H7 (cell line): ENCODE measurements around the gene CAD. TPM values are rescaled to one million over a fixed set of nuclear protein-coding genes. Genes with fewer than 3 reads are reported as not detected.

Experiments used
- DNase-seq: peaks from one replicate; pipeline ENCODE4 v3.0.0; 2012
- H3K27me3 ChIP-seq: 2 replicates; pipeline ENCODE4 v1.6.0; 2011; ENCODE audit warnings: mild to moderate bottlenecking, low read length; ENCODE audit not compliant: control insufficient read depth, insufficient read depth
- H3K36me3 ChIP-seq: replicated peaks from 2 replicates; pipeline ENCODE4 v1.5.1; 2011; ENCODE audit warnings: low read length; ENCODE audit not compliant: control insufficient read depth, insufficient read depth
- H3K4me3 ChIP-seq: 2 replicates; pipeline ENCODE4 v1.5.1; 2011; ENCODE audit warnings: low read depth, mild to moderate bottlenecking, control low read depth, low read length, moderate library complexity; ENCODE audit not compliant: insufficient read depth
- total RNA-seq: library from RNA; depleted of rRNA; stranded (reverse); fragments of >200 nt; shearing (Covaris generic); gene quantifications from 2 replicates; pipeline ENCODE4 v1.2.3, GENCODE V29; 2014

Gene CAD
- total RNA-seq, 1 experiment from 2014 or later = 73.7 TPM

GRCh38 chr2:27227501-27227900 is 10.3 kb downstream of the CAD start:
- DNase-seq = no peak
- no peaks in the 10 kb centered on the region for H3K27me3 ChIP-seq
- no peak overlapping the region for H3K4me3 ChIP-seq
- H3K36me3 ChIP-seq = peaks cover 56% of the 10 kb centered on the region

DNA sequence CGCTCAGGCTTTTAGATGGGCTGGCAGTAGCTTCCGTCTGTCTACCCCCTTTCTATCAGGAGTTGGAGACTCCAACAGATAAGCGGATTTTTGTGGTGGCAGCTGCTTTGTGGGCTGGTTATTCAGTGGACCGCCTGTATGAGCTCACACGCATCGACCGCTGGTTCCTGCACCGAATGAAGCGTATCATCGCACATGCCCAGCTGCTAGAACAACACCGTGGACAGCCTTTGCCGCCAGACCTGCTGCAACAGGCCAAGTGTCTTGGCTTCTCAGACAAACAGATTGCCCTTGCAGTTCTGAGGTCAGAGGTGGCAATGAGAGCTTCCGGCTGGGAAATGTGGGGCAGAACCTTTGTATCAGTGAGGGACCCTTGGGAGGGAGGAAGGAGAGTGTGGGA is 14.8 kb downstream of the CAD start:
- DNase-seq = no peak
- Histone ChIP-seq H3K36me3 (peaks cover 65% of the 10 kb centered on the region), H3K27me3 (no peaks in the 10 kb centered on the region), H3K4me3 (no peak overlapping the region)

GRCh38 chr2:27233341-27233740 is 16.2 kb downstream of the CAD start:
- no peak for DNase-seq
- peaks cover 74% of the 10 kb centered on the region for H3K36me3 ChIP-seq
- H3K27me3 ChIP-seq = no peaks in the 10 kb centered on the region
- H3K4me3 ChIP-seq = no peak overlapping the region

- peaks cover 92% of the 10 kb centered on the region for H3K36me3 ChIP-seq
- H3K4me3 ChIP-seq = no peak overlapping the region
- DNase-seq = no peak
- H3K27me3 ChIP-seq = no peaks in the 10 kb centered on the region
Measured at GRCh38 chr2:27236136-27236535, 19.0 kb downstream of the CAD start.

GRCh38 chr2:27236626-27237025 is 19.5 kb downstream of the CAD start:
- no peak overlapping the region for H3K4me3 ChIP-seq
- no peak for DNase-seq
- no peaks in the 10 kb centered on the region for H3K27me3 ChIP-seq
- H3K36me3 ChIP-seq = peaks cover 93% of the 10 kb centered on the region

DNA sequence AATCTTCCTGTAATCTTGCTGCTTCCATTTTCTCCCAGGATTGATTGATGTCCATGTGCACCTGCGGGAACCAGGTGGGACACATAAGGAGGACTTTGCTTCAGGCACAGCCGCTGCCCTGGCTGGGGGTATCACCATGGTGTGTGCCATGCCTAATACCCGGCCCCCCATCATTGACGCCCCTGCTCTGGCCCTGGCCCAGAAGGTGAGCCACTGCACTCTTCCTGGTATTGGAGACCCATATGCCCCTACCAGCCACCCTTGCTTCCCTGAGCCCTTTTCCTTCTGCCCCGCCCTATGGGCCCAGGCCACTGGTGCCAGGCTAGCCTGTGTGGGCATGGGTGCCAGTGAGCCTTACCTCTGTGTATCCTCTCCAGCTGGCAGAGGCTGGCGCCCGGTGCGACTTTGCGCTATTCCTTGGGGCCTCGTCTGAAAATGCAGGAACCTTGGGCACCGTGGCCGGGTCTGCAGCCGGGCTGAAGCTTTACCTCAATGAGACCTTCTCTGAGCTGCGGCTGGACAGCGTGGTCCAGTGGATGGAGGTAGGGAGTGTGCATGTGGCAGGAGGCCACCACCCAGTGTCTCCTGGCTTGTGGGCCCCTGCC is 20.3 kb downstream of the CAD start:
- H3K27me3 ChIP-seq = no peaks in the 10 kb centered on the region
- peaks cover 93% of the 10 kb centered on the region for H3K36me3 ChIP-seq
- DNase-seq = no peak
- H3K4me3 ChIP-seq = no peak overlapping the region

DNA sequence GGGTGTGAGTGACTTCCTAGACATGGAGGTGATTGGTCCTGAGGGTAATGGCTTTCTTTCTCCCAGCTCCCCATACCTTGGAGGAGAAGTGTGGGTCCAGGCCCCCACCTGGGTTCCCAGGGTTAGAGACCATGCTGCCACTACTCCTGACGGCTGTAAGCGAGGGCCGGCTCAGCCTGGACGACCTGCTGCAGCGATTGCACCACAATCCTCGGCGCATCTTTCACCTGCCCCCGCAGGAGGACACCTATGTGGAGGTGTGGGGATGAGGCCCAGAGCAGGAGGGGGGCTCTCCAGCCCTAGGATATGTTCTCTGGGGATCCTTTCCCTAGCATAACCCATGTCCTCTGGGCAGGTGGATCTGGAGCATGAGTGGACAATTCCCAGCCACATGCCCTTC is 21.8 kb downstream of the CAD start:
- DNase-seq = no peak
- peaks cover 93% of the 10 kb centered on the region for H3K36me3 ChIP-seq
- no peaks in the 10 kb centered on the region for H3K27me3 ChIP-seq
- no peak overlapping the region for H3K4me3 ChIP-seq

DNA sequence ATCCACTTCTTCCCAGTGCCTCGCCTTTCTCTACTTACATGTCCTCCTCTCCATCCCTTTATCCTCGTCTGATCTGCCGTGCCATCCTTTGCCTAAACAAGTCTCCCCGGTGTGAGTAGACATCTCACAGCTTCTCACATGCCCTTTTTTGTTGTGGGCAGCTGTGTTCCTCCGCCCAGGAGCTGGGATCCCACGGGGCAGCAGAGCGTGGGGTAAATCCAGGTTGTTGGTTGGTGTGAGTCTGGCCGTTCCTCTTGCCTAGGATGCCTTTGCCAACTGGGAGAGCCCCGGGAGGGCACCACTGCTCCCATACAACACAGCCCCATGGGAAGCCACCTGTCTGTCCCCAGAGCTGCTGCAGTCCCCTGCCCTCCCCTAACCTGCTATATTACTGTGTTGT is 23.2 kb downstream of the CAD start:
- H3K27me3 ChIP-seq = no peaks in the 10 kb centered on the region
- DNase-seq = no peak
- H3K36me3 ChIP-seq = peaks cover 85% of the 10 kb centered on the region

GRCh38 chr2:27241761-27242613 is 24.8 kb downstream of the CAD start:
- peak; percentile 43 for DNase-seq
- Histone ChIP-seq H3K36me3 (peaks cover 71% of the 10 kb centered on the region), H3K4me3 (no peak overlapping the region), H3K27me3 (no peaks in the 10 kb centered on the region)

More for the DNA sequence above, 23.2 kb downstream of the CAD start:
- H3K4me3 ChIP-seq = no peak overlapping the region

DNA sequence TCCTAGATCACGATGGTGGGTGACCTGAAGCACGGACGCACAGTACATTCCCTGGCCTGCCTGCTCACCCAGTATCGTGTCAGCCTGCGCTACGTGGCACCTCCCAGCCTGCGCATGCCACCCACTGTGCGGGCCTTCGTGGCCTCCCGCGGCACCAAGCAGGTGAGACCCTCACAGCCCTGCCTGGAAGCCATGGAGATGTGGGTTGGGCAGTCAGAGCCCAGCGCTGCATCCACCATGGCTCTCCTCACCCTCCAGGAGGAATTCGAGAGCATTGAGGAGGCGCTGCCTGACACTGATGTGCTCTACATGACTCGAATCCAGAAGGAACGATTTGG is 25.4 kb downstream of the CAD start:
- Histone ChIP-seq H3K36me3 (peaks cover 66% of the 10 kb centered on the region), H3K4me3 (no peak overlapping the region), H3K27me3 (no peaks in the 10 kb centered on the region; the same call in 1 of the 2 replicates)
- DNase-seq = no peak

- Histone ChIP-seq H3K4me3 (no peak overlapping the region), H3K27me3 (no peaks in the 10 kb centered on the region; the same call in 1 of the 2 replicates), H3K36me3 (peaks cover 56% of the 10 kb centered on the region)
- no peak for DNase-seq
Measured at GRCh38 chr2:27243391-27244130, 26.4 kb downstream of the CAD start.

DNA sequence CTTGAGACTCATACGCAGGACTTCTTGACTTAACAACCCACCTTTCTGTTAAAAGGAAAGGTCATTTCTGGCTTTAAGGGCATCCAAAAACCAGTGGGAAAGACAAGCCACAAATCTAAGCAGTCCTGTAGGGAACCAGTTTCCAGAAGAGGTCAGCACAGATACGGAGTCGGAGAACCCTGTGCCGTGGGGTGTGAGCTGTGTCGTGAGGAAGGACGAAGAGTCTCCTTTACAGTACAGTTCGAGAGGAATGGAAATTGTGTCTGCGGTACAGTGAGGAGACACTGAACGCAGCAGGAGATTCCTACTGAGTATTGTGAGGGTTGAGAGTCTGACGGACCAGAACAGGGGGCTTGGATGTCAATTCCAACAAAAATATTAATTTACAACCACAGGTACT is 27.9 kb downstream of the CAD start:
- Histone ChIP-seq H3K27me3 (no peaks in the 10 kb centered on the region; the same call in 1 of the 2 replicates), H3K4me3 (no peak overlapping the region), H3K36me3 (peaks cover 44% of the 10 kb centered on the region)
- no peak for DNase-seq

GRCh38 chr2:27245626-27246025 is 28.5 kb downstream of the CAD start:
- no peak for DNase-seq
- Histone ChIP-seq H3K4me3 (no peak overlapping the region), H3K36me3 (peaks cover 39% of the 10 kb centered on the region), H3K27me3 (peaks cover under 1% of the 10 kb centered on the region)

- Histone ChIP-seq H3K36me3 (peaks cover 17% of the 10 kb centered on the region), H3K27me3 (peaks cover 7% of the 10 kb centered on the region), H3K4me3 (no peak overlapping the region)
- DNase-seq = no peak
Measured at GRCh38 chr2:27247893-27248292, 30.7 kb downstream of the CAD start.
